DOHH2 (cell line): ENCODE results near the gene TMEM218.

Experiments used
- CTCF ChIP-seq: fragments of 200-600 bp; sonication (generic); IDR thresholded peaks from one replicate; pipeline ENCODE4 v1.5.1; 2014; ENCODE audit warnings: antibody characterized with exemption, mild to moderate bottlenecking, low read depth, low read length; ENCODE audit not compliant: poor library complexity, severe bottlenecking
- EZH2phosphoT487 ChIP-seq: fragments of 200-600 bp; sonication (generic); IDR thresholded peaks from 2 replicates; pipeline ENCODE4 v1.6.1; 2017; ENCODE audit warnings: borderline replicate concordance, mild to moderate bottlenecking, antibody characterized with exemption, low read length, moderate library complexity, mixed read lengths

DNA sequence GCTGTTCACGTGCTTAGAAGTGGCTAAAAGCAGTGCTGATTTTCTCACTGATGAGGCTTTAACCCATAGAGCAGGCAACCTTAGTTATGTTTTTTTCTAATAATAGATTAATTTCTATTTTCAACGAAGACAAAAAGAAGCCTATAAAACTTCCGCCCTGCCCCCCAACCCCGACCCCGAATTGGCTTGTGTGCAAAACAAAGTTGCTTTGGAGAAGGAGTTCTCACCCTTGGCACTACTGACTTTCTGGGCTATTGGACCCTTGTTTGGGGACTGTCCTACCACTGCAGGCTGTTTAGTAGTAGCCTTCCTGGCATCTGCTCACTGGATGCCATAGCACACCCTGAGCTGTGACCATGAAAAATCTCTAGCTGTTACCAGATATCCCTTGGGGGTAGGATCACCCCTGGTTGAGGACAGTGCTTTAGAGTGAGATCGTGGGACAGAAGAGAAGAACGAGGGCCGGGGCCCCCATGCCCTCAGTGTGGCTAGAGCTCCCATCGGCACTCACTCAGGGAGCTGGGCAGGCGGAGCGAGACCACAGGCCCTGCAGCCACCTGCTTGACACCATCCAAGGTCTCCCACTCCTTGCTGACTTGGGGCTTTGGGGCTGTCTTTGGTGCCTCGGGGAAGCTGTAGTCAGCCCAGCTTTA lies 31.4 kb downstream of the TMEM218 start:
- TF ChIP-seq CTCF (no peak), EZH2phosphoT487 (no peak)
